Lower leg skin (tissue), 4 donors: ENCODE results near the gene MOB3A. TPM values are rescaled to one million over a fixed set of nuclear protein-coding genes. Genes with fewer than 3 reads are reported as not detected.
"Not testable (repeated sequence)": the region's sequence is repeated elsewhere in the genome, so short reads cannot be mapped to it uniquely, and the experiment has no call there.

ENCODE experiments used
- DNase-seq, 2 donors: peaks; one replicate each; pipeline ENCODE4 v3.0.0-alpha.2; 2019; ENCODE audit warnings: low spot score in 2 of 2
- H3K4me3 ChIP-seq: fragments of 200-600 bp; sonication (generic); 2 replicates; pipeline ENCODE4 v1.5.1; 2017; ENCODE audit warnings: mild to moderate bottlenecking, low read depth; ENCODE audit not compliant: poor library complexity, severe bottlenecking
- POLR2A ChIP-seq, 2 donors: fragments of 450-650 bp; IDR thresholded peaks; one replicate each; pipeline ENCODE4 v1.6.1; 2016 to 2017; ENCODE audit warnings: antibody characterized with exemption in 2 of 2, mild to moderate bottlenecking in 1 of 2, moderate library complexity in 1 of 2
- WGBS, 2 donors: methylation state at CpG; one replicate each; pipeline ENCODE4 v1.1.5; 2018; 5-methylcytosine and 5-hydroxymethylcytosine counted together
- intact Hi-C: fragments of 100-400 bp; cut with DNase I; formaldehyde crosslinking; loops from one replicate; pipeline ENCODE4 v1.15.0; 2023; ENCODE audit warnings: low total_unique reads
- total RNA-seq, 4 donors: library from RNA; depleted of rRNA; stranded (reverse); fragments of >200 nt; gene quantifications; one replicate each; pipeline ENCODE4 v1.1.0, GENCODE V29; 2016
- TF ChIP-seq, protein P1 (sequence below), 3 donors: fragments of 450-650 bp; IDR thresholded peaks; one replicate each; pipeline ENCODE4 v1.5.1; 2016; ENCODE audit warnings: antibody characterized with exemption in 3 of 3, mild to moderate bottlenecking in 3 of 3, moderate library complexity in 2 of 3

Gene MOB3A
- total RNA-seq, 4 donors from 2014 or later: 26.4 to 46.0 (median 34.5) TPM

DNA sequence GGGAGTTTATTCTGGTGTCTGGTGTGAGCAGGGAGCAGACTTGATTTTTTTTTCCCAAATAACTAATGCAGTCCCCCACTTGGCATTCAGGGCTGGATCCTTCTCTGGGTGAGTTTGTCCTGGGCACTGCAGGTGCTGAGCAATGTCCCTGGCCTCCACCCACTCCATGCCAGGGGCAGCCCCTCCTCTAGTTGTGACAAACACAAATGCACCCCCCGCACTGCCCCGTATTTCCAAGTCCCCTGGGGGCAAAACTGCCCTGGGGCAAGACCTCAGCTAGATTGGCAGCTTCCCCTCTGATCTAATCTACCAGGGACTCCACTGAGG is 6.4 kb downstream of the MOB3A start:
- intact Hi-C loops: no loop called here
- 21 to 53% methylated on average over 2 of the region's 2 CpGs for WGBS, 2 donors
- DNase-seq: no peak
- H3K4me3 ChIP-seq: no peak overlapping the region
- TF ChIP-seq, protein P1, sequence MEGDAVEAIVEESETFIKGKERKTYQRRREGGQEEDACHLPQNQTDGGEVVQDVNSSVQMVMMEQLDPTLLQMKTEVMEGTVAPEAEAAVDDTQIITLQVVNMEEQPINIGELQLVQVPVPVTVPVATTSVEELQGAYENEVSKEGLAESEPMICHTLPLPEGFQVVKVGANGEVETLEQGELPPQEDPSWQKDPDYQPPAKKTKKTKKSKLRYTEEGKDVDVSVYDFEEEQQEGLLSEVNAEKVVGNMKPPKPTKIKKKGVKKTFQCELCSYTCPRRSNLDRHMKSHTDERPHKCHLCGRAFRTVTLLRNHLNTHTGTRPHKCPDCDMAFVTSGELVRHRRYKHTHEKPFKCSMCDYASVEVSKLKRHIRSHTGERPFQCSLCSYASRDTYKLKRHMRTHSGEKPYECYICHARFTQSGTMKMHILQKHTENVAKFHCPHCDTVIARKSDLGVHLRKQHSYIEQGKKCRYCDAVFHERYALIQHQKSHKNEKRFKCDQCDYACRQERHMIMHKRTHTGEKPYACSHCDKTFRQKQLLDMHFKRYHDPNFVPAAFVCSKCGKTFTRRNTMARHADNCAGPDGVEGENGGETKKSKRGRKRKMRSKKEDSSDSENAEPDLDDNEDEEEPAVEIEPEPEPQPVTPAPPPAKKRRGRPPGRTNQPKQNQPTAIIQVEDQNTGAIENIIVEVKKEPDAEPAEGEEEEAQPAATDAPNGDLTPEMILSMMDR (IDR thresholded peaks at IDR 0.05): no peak
- no peak for TF ChIP-seq POLR2A (IDR thresholded peaks at IDR 0.05)

DNA sequence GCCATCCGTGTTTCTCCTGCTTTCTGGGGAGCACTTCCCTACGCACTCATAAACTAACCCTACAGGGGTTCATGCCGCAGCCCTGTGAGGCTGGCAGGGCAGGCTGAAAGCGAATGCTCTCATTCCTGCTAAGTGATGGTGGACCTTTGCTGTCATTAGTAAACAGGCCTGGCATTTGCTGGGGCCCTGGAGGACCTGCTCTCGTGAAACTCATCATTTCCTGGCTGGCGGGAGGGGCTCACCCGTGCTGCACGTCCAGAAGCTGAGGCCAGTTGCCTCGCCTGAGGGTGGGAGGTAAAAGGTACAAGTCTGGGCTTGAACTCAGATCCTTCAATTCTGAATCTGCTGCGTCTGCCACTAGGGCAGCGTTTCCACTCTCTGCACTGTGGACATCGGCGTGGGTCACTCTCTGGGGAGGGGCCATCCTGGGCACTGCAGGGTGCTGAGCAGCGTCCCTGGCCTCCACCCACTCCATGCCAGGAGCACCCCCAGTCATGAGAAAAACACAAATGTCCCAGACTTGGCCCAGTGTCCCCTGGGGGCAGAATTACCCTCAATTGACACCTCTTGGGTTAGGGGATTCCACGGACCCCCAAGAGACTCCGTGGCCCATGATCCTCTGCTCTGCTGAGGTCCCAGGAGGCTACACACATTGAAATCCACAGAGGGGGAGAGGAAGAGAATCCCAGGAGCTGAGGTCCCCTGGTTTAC is 7.0 kb downstream of the MOB3A start:
- intact Hi-C loops: no loop called here
- H3K4me3 ChIP-seq: no peak overlapping the region
- 43 to 46% methylated on average over 16 of the region's 16 CpGs for WGBS, 2 donors
- no peak for DNase-seq
- TF ChIP-seq, protein P1 (IDR thresholded peaks at IDR 0.05): no peak
- TF ChIP-seq POLR2A (IDR thresholded peaks at IDR 0.05): no peak

DNA sequence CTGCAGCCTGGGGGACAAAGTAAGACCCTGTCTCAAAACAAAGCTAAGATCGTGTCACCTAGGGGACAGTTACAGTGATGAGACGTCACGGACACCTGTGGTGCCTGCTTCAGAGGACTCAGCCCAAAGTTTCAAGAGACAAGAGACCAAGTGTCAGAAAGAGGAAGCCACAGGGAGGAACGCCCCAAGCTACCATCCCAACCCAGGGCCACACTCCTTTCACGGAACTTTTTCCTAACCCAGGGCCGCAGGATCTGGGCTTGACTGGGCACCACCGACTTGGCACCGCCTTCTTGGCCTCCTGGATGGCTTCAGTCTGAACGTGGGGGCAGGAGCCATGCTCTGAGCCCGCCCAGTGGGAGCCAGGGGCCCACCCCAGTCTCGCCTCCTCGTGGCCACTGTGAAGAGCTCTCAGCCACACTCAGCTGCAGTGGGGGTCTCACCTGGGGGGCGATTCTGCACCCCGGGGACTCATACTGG is 8.5 kb downstream of the MOB3A start:
- DNase-seq: no peak
- 69% methylated on average over 12 to 14 of the region's 14 CpGs for WGBS, 2 donors
- H3K4me3 ChIP-seq: no peak overlapping the region
- TF ChIP-seq, protein P1 (IDR thresholded peaks at IDR 0.05): no peak
- no peak for TF ChIP-seq POLR2A (IDR thresholded peaks at IDR 0.05)
- intact Hi-C loops: no loop called here

DNA sequence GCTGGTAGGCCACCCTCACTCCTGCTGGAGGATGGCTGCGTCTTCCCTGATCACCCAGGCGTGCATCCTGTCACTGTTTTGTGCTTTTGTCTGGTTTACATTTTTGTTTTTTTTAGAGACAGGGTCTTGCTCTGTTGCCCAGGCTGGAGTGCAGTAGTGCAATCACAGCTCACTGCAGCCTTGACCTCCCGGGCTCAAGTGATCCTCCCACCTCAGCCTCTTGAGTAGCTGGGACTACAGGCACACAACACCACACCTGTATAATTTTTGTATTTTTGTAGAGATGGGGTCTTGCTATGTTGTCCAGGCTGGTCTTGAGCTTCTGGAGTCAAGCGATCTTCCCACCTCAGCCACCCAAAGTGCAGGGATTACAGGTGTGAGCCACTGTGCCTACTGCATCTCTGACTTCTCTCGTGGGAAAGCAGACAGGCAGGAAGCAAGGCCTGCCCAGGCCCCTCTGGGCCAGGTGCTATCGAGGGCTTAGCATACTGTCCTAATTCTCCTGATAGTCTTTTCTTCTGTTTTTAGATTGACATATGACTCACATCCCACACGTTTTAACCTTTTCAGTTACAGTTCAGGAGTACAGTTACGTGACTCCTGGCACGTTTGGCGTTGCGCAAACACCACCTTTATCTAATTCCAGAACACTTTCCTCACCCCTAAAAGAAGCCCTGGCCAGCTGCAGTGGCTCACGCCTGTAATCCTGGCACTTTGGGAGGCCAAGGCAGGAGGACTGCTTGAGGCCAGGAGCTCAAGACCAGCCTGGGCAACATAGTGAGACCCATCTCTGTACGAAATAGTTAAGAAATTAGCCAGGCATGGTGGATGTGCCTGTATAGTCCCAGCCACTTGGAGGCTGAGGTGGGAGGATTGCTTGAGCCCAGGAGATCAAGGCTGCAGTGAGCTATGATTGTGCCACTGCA is 9.2 kb downstream of the MOB3A start:
- H3K4me3 ChIP-seq, DNase-seq, intact Hi-C loops: not testable (repeated sequence)
- WGBS, 2 donors: 52 to 63% methylated on average over 13 of the region's 13 CpGs

DNA sequence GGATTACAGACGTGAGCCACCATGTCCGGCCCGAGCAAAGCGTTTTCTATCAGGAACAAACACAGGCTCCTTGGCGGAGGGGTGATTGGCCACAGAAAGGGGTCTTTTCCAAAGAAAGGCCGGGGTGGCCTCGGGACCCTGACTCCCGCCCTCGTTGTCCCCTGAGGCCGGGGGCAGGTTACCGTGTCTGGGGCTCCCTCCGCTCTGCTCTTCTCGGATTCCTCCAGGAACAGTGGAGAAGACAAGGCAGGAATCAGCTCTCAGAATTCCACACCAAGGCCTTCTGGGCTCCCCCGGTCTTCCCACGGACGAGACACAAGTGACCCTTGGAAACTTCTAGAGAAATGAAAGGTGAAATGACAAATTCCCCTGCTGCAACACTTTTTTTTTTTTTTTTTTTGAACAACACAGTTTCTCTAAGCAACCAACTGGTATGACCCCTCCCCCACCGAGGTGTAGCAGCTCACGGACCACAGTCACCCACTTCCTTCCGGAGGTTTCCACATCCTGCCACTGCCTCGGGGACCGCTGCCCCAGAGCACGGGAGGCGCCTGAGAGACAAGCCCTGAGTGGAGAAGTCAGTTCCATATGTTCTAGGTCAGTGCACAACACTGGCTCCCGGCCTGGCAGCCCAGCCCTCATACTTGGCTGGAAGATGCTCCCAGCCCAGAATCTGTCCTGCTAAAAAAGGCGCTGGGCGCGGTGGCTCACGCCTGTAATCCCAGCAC is 11.0 kb downstream of the MOB3A start:
- TF ChIP-seq, protein P1 (IDR thresholded peaks at IDR 0.05): no peak
- TF ChIP-seq POLR2A (IDR thresholded peaks at IDR 0.05): no peak
- peak; percentile 64 to 93 for DNase-seq
- 59 to 64% methylated on average over 28 of the region's 28 CpGs for WGBS, 2 donors
- H3K4me3 ChIP-seq: no peak overlapping the region
- intact Hi-C loops: no loop called here
